CD4-positive, alpha-beta T cell (primary cell): ENCODE results near the gene ZC3HAV1L. TPM values are rescaled to one million over a fixed set of nuclear protein-coding genes. Genes with fewer than 3 reads are reported as not detected.
"Not testable (repeated sequence)": the region's sequence is repeated elsewhere in the genome, so short reads cannot be mapped to it uniquely, and the experiment has no call there.

ENCODE experiments used
- ATAC-seq: fragments of 200-7000 bp; cut with Tn5 transposase; one replicate; pipeline ENCODE4 v1.10.0; 2022; ENCODE audit warnings: mild to moderate bottlenecking; ENCODE audit not compliant: poor library complexity
- CTCF ChIA-PET: fragments of 350-600 bp; sonication (Branson Sonifier 250); formaldehyde crosslinking; loops from one replicate; lab custom pipeline; 2021; ENCODE audit warnings: antibody characterized with exemption, inconsistent platforms; lab: Charles Lee
- POLR2A ChIA-PET: fragments of 350-600 bp; sonication (Branson Sonifier 250); formaldehyde crosslinking; loops from one replicate; lab custom pipeline; 2021; ENCODE audit warnings: antibody characterized with exemption, inconsistent platforms; lab: Charles Lee
- DNase-seq, 14 experiments: peaks; one replicate each; pipeline ENCODE4 v3.0.0-alpha.2; 2013 to 2020; ENCODE audit warnings: mixed read lengths in 2 of 14
- H3K27ac ChIP-seq, 2 donors: one replicate each; pipeline versions ENCODE4 v1.5.1 to v1.7.0; 2013; ENCODE audit warnings: low read length in 2 of 2, low read depth in 1 of 2, mild to moderate bottlenecking in 1 of 2
- H3K27me3 ChIP-seq, 2 experiments: 1 replicate in 1 of 2; 2 replicates in 1 of 2; pipeline versions ENCODE4 v1.6.1 to v1.7.0; 2013; ENCODE audit warnings: low read length in 2 of 2, control low read depth in 1 of 2, mild to moderate bottlenecking in 1 of 2, moderate library complexity in 1 of 2; ENCODE audit not compliant: insufficient read depth in 2 of 2, control insufficient read depth in 1 of 2
- H3K36me3 ChIP-seq: one replicate; pipeline ENCODE4 v1.6.1; 2013; ENCODE audit warnings: low read length, control low read depth; ENCODE audit not compliant: insufficient read depth
- H3K4me1 ChIP-seq: one replicate; pipeline ENCODE4 v1.6.1; 2013; ENCODE audit warnings: low read length, control low read depth; ENCODE audit not compliant: insufficient read depth
- H3K4me3 ChIP-seq: one replicate; pipeline ENCODE4 v1.5.1; 2013; ENCODE audit warnings: mild to moderate bottlenecking, low read length, moderate library complexity
- H3K9me3 ChIP-seq, 2 experiments: 1 replicate in 1 of 2; 2 replicates in 1 of 2; pipeline versions ENCODE4 v1.6.1 to v1.7.0; 2013; ENCODE audit warnings: low read length in 2 of 2, mild to moderate bottlenecking in 2 of 2, control low read depth in 1 of 2, moderate library complexity in 1 of 2; ENCODE audit not compliant: control insufficient read depth in 1 of 2, insufficient read depth in 1 of 2
- H3K27ac Mint-ChIP-seq: one replicate; pipeline ENCODE4 v1.8.0; 2020; ENCODE audit warnings: mixed read lengths
- H3K27me3 Mint-ChIP-seq: one replicate; pipeline ENCODE4 v1.8.0; 2021; ENCODE audit warnings: mixed read lengths
- H3K36me3 Mint-ChIP-seq: one replicate; pipeline ENCODE4 v1.8.0; 2021; ENCODE audit warnings: low read depth, mixed read lengths
- H3K4me1 Mint-ChIP-seq: one replicate; pipeline ENCODE4 v1.8.0; 2021; ENCODE audit warnings: low read depth, mixed read lengths
- H3K4me3 Mint-ChIP-seq: one replicate; pipeline ENCODE4 v1.8.0; 2020; ENCODE audit warnings: mild to moderate bottlenecking, mixed read lengths
- H3K9me3 Mint-ChIP-seq: one replicate; pipeline ENCODE4 v1.8.0; 2020; ENCODE audit warnings: mixed read lengths
- CTCF ChIP-seq: fragments of 200-600 bp; IDR thresholded peaks from one replicate; pipeline ENCODE4 v1.8.0; 2022; ENCODE audit warnings: antibody characterized with exemption, mild to moderate bottlenecking
- intact Hi-C, 2 experiments: fragments of 100-400 bp; cut with DNase I in 1 of 2; cut with micrococcal nuclease in 1 of 2; formaldehyde crosslinking; loops; one replicate each; pipeline versions ENCODE4 v1.15.1 to v1.9.0; 2023 to 2025; cut with DNase I, micrococcal nuclease
- total RNA-seq, 174 experiments: library from RNA in 2 of 174; stranded (reverse) in 2 of 174; gene quantifications; one replicate each; pipeline ENCODE4 v1.2.3 and lab custom pipeline; 2021 to 2026

ZC3HAV1L gene
- total RNA-seq, 2 experiments from 2014 or later = 0.44 to 0.50 TPM

- POLR2A ChIA-PET = no interaction called here
- DNase-seq = no peak
- ATAC-seq = no peak
- no peak overlapping the region for H3K4me3 ChIP-seq
- H3K4me1 ChIP-seq = peaks cover 13% of the 10 kb centered on the region
- H3K4me1 Mint-ChIP-seq = peaks cover 19% of the 10 kb centered on the region
- H3K27ac Mint-ChIP-seq = no peak overlapping the region
- TF ChIP-seq CTCF = no peak
- intact Hi-C loops = loop anchor here in 1 of 2 experiments (2.0 kb wide), 1 partner anchor 93 kb away; no protein-coding TSS in a partner anchor
- H3K4me3 Mint-ChIP-seq = peak overlapping the region; percentile 90
- H3K9me3 Mint-ChIP-seq = no peaks in the 10 kb centered on the region
- no peaks in the 10 kb centered on the region for H3K36me3 ChIP-seq
- H3K9me3 ChIP-seq = peaks cover 0 to 4% of the 10 kb centered on the region in 2 experiments
- peaks cover 4% of the 10 kb centered on the region for H3K36me3 Mint-ChIP-seq
- H3K27me3 ChIP-seq = peaks cover 29 to 31% of the 10 kb centered on the region in 2 experiments
- H3K27me3 Mint-ChIP-seq = peaks cover 51% of the 10 kb centered on the region
- no peak overlapping the region for H3K27ac ChIP-seq
- CTCF ChIA-PET = interaction anchor here (2.6 kb wide), 1 partner anchor 94 kb away, joined by 9 read pairs; no protein-coding TSS in a partner anchor
Observed at GRCh38 chr7:138979988-138980562, 55.8 kb downstream of the ZC3HAV1L start.

GRCh38 chr7:138979226-138979979, 56.4 kb downstream of the ZC3HAV1L start:
- CTCF ChIA-PET = interaction anchor here (1.2 kb wide), 1 partner anchor 93 kb away, joined by 6 read pairs; no protein-coding TSS in a partner anchor
- Mint-ChIP-seq H3K4me3 (peak overlapping the region; percentile 82), H3K36me3 (peaks cover 4% of the 10 kb centered on the region), H3K9me3 (no peaks in the 10 kb centered on the region), H3K4me1 (peaks cover 19% of the 10 kb centered on the region), H3K27ac (no peak overlapping the region), H3K27me3 (peaks cover 56% of the 10 kb centered on the region)
- Histone ChIP-seq H3K4me3 (no peak overlapping the region), H3K27me3 (peaks cover 29 to 31% of the 10 kb centered on the region in 2 experiments), H3K4me1 (peaks cover 13% of the 10 kb centered on the region), H3K36me3 (no peaks in the 10 kb centered on the region), H3K27ac (no peak overlapping the region), H3K9me3 (peaks cover 0 to 4% of the 10 kb centered on the region in 2 experiments)
- peak in 2 of 14 experiments; percentile 27 to 34 for DNase-seq
- POLR2A ChIA-PET = no interaction called here
- no peak for TF ChIP-seq CTCF
- intact Hi-C loops = no loop called here
- ATAC-seq = peak; percentile 67

DNA sequence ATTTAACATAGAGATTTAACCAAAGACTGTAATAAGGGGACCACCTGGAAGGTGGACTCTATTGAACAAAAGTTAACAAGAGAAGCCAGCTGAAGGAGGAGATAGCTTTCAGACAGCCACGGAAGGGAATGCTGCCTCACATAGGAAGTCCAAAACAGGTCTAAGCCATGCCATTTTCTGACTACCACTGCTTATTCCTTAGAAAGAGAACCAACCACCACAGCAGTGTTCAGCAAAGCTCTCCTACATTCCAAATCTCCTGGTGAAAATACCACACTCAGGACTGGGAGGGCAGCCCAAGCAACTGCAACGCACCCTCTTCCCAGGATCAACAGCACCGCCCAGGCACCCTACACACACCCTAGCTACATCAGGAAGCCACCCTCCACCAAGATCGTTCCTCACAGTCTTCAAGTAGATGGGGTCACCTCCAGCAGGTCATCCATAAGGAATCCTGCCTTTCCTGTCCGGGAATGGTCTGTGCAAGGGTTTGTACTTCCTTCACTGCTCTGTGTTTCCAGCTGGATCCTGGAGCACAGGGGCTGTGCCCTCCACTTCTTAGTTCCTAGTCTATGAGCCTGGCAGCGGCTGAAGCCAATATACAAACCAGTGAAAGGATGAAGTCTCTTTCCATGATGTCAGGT, 57.2 kb downstream of the ZC3HAV1L start:
- peaks cover 4% of the 10 kb centered on the region for H3K36me3 Mint-ChIP-seq
- no peak for TF ChIP-seq CTCF
- POLR2A ChIA-PET = no interaction called here
- H3K27ac Mint-ChIP-seq = no peak overlapping the region
- Histone ChIP-seq H3K27ac (no peak overlapping the region), H3K27me3 (peaks cover 29 to 31% of the 10 kb centered on the region in 2 experiments), H3K36me3 (no peaks in the 10 kb centered on the region), H3K4me3 (no peak overlapping the region), H3K9me3 (peaks cover 0 to 4% of the 10 kb centered on the region in 2 experiments), H3K4me1 (peaks cover 13% of the 10 kb centered on the region)
- DNase-seq (no peak), ATAC-seq (no peak)
- H3K4me1 Mint-ChIP-seq = peaks cover 19% of the 10 kb centered on the region
- CTCF ChIA-PET = interaction anchor here (1.2 kb wide), 1 partner anchor 92 kb away, joined by 6 read pairs; no protein-coding TSS in a partner anchor
- H3K9me3 Mint-ChIP-seq = no peaks in the 10 kb centered on the region
- H3K27me3 Mint-ChIP-seq = peaks cover 61% of the 10 kb centered on the region
- peak overlapping the region; percentile 82 for H3K4me3 Mint-ChIP-seq
- intact Hi-C loops = no loop called here

DNA sequence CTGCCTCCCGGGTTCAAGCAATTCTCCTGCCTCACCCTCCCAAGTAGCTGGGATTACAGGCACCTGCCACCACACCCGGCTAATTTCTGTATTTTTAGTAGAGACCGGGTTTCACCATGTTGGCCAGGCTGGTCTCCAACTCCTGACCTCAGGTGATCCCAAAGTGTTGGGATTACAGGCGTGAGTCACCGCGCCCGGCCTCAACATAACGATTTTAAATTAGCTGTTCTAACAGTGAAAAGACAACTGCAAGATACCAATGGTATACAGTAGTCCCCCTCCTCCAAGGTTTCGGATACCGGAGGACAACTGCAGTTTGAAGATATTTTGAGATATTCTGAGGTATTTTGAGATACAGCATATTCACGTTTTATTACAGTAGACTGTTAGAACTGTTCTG, 59.7 kb downstream of the ZC3HAV1L start:
- H3K4me1 ChIP-seq, DNase-seq, CTCF ChIA-PET, H3K36me3 Mint-ChIP-seq, H3K9me3 Mint-ChIP-seq, H3K27ac ChIP-seq, intact Hi-C loops, H3K36me3 ChIP-seq, H3K9me3 ChIP-seq, ATAC-seq, H3K4me3 Mint-ChIP-seq, H3K27ac Mint-ChIP-seq, H3K4me3 ChIP-seq: not testable (repeated sequence)
- peaks cover 23 to 31% of the 10 kb centered on the region in 2 experiments for H3K27me3 ChIP-seq
- POLR2A ChIA-PET = interaction anchor here (1.1 kb wide), 1 partner anchor 10 kb away, joined by 3 read pairs; no protein-coding TSS in a partner anchor
- Mint-ChIP-seq H3K27me3 (peaks cover 58% of the 10 kb centered on the region), H3K4me1 (peaks cover 13% of the 10 kb centered on the region)
